SK-N-SH (cell line): Measurements from ENCODE around the gene ARRDC3. TPM values are rescaled to one million over a fixed set of nuclear protein-coding genes. Genes with fewer than 3 reads are reported as not detected.
A peak's percentile ranks its signal among the peaks of the same experiment; 100 is the strongest.

Experiments used
- CTCF ChIA-PET: fragments of 300-600, 350-600 bp; formaldehyde crosslinking; extraction: SDS; loops from one replicate; lab custom pipeline; 2021; lab: Yijun Ruan, JAX
- POLR2A ChIA-PET: fragments of 350-600 bp; sonication (Branson Sonifier 250); formaldehyde crosslinking; extraction: SDS; loops from one replicate; lab custom pipeline; 2020; ENCODE audit warnings: antibody characterized with exemption, inconsistent platforms; lab: Yijun Ruan, JAX
- DNase-seq: peaks from one replicate; pipeline ENCODE4 v3.0.0; 2012
- H2AFZ ChIP-seq: fragments of 200-600 bp; sonication (generic); 2 replicates; pipeline ENCODE4 v1.8.1; 2016; ENCODE audit warnings: antibody characterized with exemption, mild to moderate bottlenecking, low read depth
- H3F3A ChIP-seq: fragments of 200-600 bp; sonication (generic); replicated peaks from 2 replicates; pipeline ENCODE3; 2016; ENCODE audit warnings: antibody characterized with exemption, mild to moderate bottlenecking; ENCODE audit not compliant: insufficient read depth
- H3K27ac ChIP-seq, 2 experiments: fragments of 200-500 bp in 1 of 2; fragments of 200-600 bp in 1 of 2; sonication (Bioruptor generic) in 1 of 2; sonication (generic), shearing (Covaris generic) in 1 of 2; 2 replicates each; pipeline versions ENCODE4 v1.5.1 to v1.6.1; 2014 to 2016; ENCODE audit warnings: low read depth in 2 of 2, inconsistent platforms in 1 of 2, low read length in 1 of 2, mild to moderate bottlenecking in 1 of 2, mixed read lengths in 1 of 2
- H3K27me3 ChIP-seq: fragments of 200-600 bp; sonication (generic), shearing (Covaris generic); 2 replicates; pipeline ENCODE4 v1.6.1; 2016; ENCODE audit warnings: mixed run types; ENCODE audit not compliant: insufficient read depth
- H3K36me3 ChIP-seq, 2 experiments: fragments of 200-500 bp in 1 of 2; fragments of 200-600 bp in 1 of 2; sonication (Bioruptor generic) in 1 of 2; sonication (generic) in 1 of 2; replicated peaks in 1 of 2; 2 replicates each; pipeline versions ENCODE3 to v1.5.1; 2014 to 2016; ENCODE audit warnings: low read length in 1 of 2, mild to moderate bottlenecking in 1 of 2; ENCODE audit not compliant: insufficient read depth in 2 of 2, control insufficient read depth in 1 of 2
- H3K4me1 ChIP-seq, 2 experiments: fragments of 200-500 bp in 1 of 2; fragments of 200-600 bp in 1 of 2; sonication (Bioruptor generic) in 1 of 2; sonication (generic), shearing (Covaris generic) in 1 of 2; 2 replicates each; pipeline versions ENCODE4 v1.5.1 to v1.6.1; 2014 to 2016; ENCODE audit warnings: low read depth in 1 of 2, low read length in 1 of 2, mixed run types in 1 of 2; ENCODE audit not compliant: insufficient read depth in 2 of 2, control insufficient read depth in 1 of 2
- H3K4me2 ChIP-seq: fragments of 200-600 bp; sonication (generic), shearing (Covaris generic); 2 replicates; pipeline ENCODE4 v1.6.1; 2017; ENCODE audit warnings: mixed run types
- H3K4me3 ChIP-seq, 2 experiments: fragments of 200-500 bp in 1 of 2; fragments of 200-600 bp in 1 of 2; sonication (Bioruptor generic) in 1 of 2; sonication (generic), shearing (Covaris generic) in 1 of 2; 2 replicates each; pipeline versions ENCODE4 v1.5.1 to v1.8.1; 2014 to 2016; ENCODE audit warnings: low read depth in 2 of 2, inconsistent platforms in 1 of 2, low read length in 1 of 2, mild to moderate bottlenecking in 1 of 2, mixed read lengths in 1 of 2, moderate library complexity in 1 of 2
- H3K79me2 ChIP-seq: fragments of 200-600 bp; sonication (generic); 2 replicates; pipeline ENCODE4 v1.8.1; 2017; ENCODE audit warnings: mild to moderate bottlenecking; ENCODE audit not compliant: insufficient read depth
- H3K9ac ChIP-seq: fragments of 200-600 bp; sonication (generic); 2 replicates; pipeline ENCODE4 v1.6.1; 2017; ENCODE audit warnings: mixed run types
- H3K9me2 ChIP-seq: fragments of 200-600 bp; sonication (generic); 2 replicates; pipeline ENCODE4 v1.6.1; 2017; ENCODE audit warnings: mixed run types
- H3K9me3 ChIP-seq: fragments of 200-600 bp; sonication (generic); 2 replicates; pipeline ENCODE4 v1.6.1; 2017; ENCODE audit warnings: mixed run types, mild to moderate bottlenecking, moderate library complexity
- H4K20me1 ChIP-seq: fragments of 200-600 bp; sonication (generic); 2 replicates; pipeline ENCODE4 v1.6.1; 2017; ENCODE audit warnings: mild to moderate bottlenecking, mixed run types; ENCODE audit not compliant: insufficient read depth
- CTCF ChIP-seq: fragments of 200-600 bp; sonication (generic); IDR thresholded peaks from 2 replicates; pipeline ENCODE4 v1.6.1; 2017; ENCODE audit warnings: antibody characterized with exemption, mild to moderate bottlenecking, moderate library complexity
- ELF1 ChIP-seq: IDR thresholded peaks from 2 replicates; pipeline ENCODE4 v1.4.0; 2012
- FOXM1 ChIP-seq: IDR thresholded peaks from 2 replicates; pipeline ENCODE4 v1.4.0; 2012; ENCODE audit warnings: low read depth, mild to moderate bottlenecking
- GABPA ChIP-seq: IDR thresholded peaks from 2 replicates; pipeline ENCODE4 v1.4.0; 2012; ENCODE audit warnings: low read depth, mild to moderate bottlenecking
- GATA2 ChIP-seq: sonication (generic); formaldehyde crosslinking; IDR thresholded peaks from 2 replicates; pipeline ENCODE4 v1.5.0; 2020; ENCODE audit warnings: mild to moderate bottlenecking, missing genetic modification reagents
- MXI1 ChIP-seq: IDR thresholded peaks from 2 replicates; pipeline ENCODE4 v1.6.1; 2012; ENCODE audit warnings: mild to moderate bottlenecking, low read depth, low read length, improper control_type of control experiment
- PBX3 ChIP-seq: IDR thresholded peaks from 2 replicates; pipeline ENCODE4; 2012
- RAD21 ChIP-seq: IDR thresholded peaks from 2 replicates; pipeline ENCODE4 v1.6.1; 2012; ENCODE audit warnings: mild to moderate bottlenecking, low read length
- REST ChIP-seq: IDR thresholded peaks from 2 replicates; pipeline ENCODE4 v1.6.1; 2012; ENCODE audit warnings: mild to moderate bottlenecking, low read depth, low read length, moderate library complexity
- SIN3A ChIP-seq: IDR thresholded peaks from 2 replicates; pipeline ENCODE4 v1.6.1; 2012; ENCODE audit warnings: low read depth, mild to moderate bottlenecking, low read length, moderate library complexity, borderline replicate concordance
- TCF12 ChIP-seq: IDR thresholded peaks from 2 replicates; pipeline ENCODE4 v1.4.0; 2012
- TEAD4 ChIP-seq: IDR thresholded peaks from 2 replicates; pipeline ENCODE4 v1.4.0; 2012; ENCODE audit warnings: mild to moderate bottlenecking, borderline replicate concordance; ENCODE audit not compliant: insufficient read depth
- USF2 ChIP-seq: fragments of 150-350 bp; IDR thresholded peaks from 2 replicates; pipeline ENCODE4 v1.6.1; 2017; ENCODE audit warnings: antibody characterized with exemption, low read length, low read depth, borderline replicate concordance
- YY1 ChIP-seq: IDR thresholded peaks from 2 replicates; pipeline ENCODE4 v1.4.0; 2012; ENCODE audit warnings: low read depth, mild to moderate bottlenecking
- ZBTB33 ChIP-seq: IDR thresholded peaks from 2 replicates; pipeline ENCODE4 v1.4.0; 2012; ENCODE audit warnings: low read depth, borderline replicate concordance
- WGBS: methylation state at CpG from one replicate; pipeline ENCODE4 v1.1.6; 2017; ENCODE audit warnings: low lambda C conversion rate; 5-methylcytosine and 5-hydroxymethylcytosine counted together
- polyA plus RNA-seq, 3 experiments: library from polyadenylated mRNA; depleted of rRNA; stranded (reverse); fragments of >200 nt; gene quantifications; 2 replicates each; pipeline ENCODE4 v1.2.3, GENCODE V29; 2012

ARRDC3 gene
- polyA plus RNA-seq, 1 of the 3 experiments (the other 2 are of a cell fraction), result 26.0 TPM

GRCh38 chr5:91378752-91379211 is 4.3 kb downstream of the ARRDC3 start:
- peaks cover 87% of the 10 kb centered on the region for H3K79me2 ChIP-seq
- H3K9me2 ChIP-seq, result 0 out of 2 replicates have a peak, but pooled peaks cover 3% of the 10 kb centered on the region
- no peak for DNase-seq
- peaks cover 37% of the 10 kb centered on the region for H4K20me1 ChIP-seq
- no peak overlapping the region for H2AFZ ChIP-seq
- peak overlapping the region; percentile 75 for H3K4me2 ChIP-seq
- peak overlapping the region; percentile 100 for H3K9ac ChIP-seq
- H3K27ac ChIP-seq, result peak overlapping the region; percentile 100
- H3F3A ChIP-seq, result peaks cover 58% of the 10 kb centered on the region
- CTCF ChIA-PET, result interaction anchor here (0.9 to 1.2 kb wide), 2 partner anchors 48 to 447 kb away, joined by 3 read pairs; no protein-coding TSS in a partner anchor
- peak overlapping the region; percentile 89 to 94; a peak in 3 of 4 replicates for H3K4me3 ChIP-seq
- TF ChIP-seq REST, result no peak
- TF ChIP-seq GABPA, result no peak
- TF ChIP-seq ZBTB33, result no peak
- no peak for TF ChIP-seq ELF1
- no peak for TF ChIP-seq YY1
- no peak for TF ChIP-seq USF2
- TF ChIP-seq TCF12, result no peak
- no peak for TF ChIP-seq MXI1
- TF ChIP-seq RAD21, result no peak
- no peak for TF ChIP-seq TEAD4
- no peak for TF ChIP-seq PBX3
- TF ChIP-seq SIN3A, result no peak
- TF ChIP-seq FOXM1, result no peak
- no peak for TF ChIP-seq GATA2
- TF ChIP-seq CTCF, result no peak
- H3K4me1 ChIP-seq, result peaks cover 12 to 27% of the 10 kb centered on the region in 2 experiments
- peaks cover 48 to 54% of the 10 kb centered on the region in 2 experiments for H3K36me3 ChIP-seq
- no peaks in the 10 kb centered on the region for H3K9me3 ChIP-seq
- no peaks in the 10 kb centered on the region for H3K27me3 ChIP-seq
- POLR2A ChIA-PET, result no interaction called here
- WGBS, result 11% methylated on average over 5 of the region's 5 CpGs
